ENCODE results near the gene PRDM11.

- TF ChIP-seq EZH2 (IDR thresholded peaks at IDR 0.05; ENCODE audit: borderline replicate concordance, low read depth, low read length, poor library complexity, severe bottlenecking) (no peak), CTCF (conservative IDR thresholded peaks at IDR 0.05; ENCODE audit: low read depth, low read length) (no peak)
Observed at GRCh38 chr11:45149483-45150056, 3.1 kb downstream of the PRDM11 start.

Measured in A673 (cell line).